ENCODE data around the gene GALNT5. TPM values are rescaled to one million over a fixed set of nuclear protein-coding genes. Genes with fewer than 3 reads are reported as not detected.

The GALNT5 gene
- polyA plus RNA-seq, 3 donors: not detected

DNA sequence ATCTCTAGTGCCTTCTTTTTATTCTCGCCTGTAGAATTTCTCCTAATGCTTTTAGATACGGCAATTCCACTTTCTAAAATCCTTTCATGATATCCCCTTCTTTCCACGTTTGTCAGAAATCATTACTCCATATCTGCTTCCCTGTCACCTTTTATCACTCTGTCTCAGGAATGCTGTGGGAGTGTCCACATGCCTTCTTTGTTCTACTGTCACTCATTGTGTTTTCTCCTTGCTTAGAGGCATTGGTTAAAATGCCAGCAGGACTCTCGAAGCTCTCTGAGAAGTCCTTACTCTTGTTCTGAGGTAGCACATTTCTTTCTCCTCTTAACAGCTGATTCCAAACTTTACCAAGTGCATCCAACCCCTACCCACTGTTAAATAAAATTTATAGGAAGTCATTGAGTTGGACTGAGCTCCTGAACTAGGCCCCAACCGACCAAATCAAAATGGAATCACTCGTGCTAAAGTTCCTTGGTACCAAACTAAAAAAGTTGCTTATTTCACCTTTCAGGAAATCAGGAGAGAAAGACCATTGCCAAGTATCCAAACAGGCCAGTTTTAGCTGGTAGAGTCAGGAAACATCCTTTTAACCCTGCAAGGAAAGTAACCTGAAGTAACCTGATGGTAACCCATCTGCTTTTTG is 10.6 kb upstream of the GALNT5 start:
- Histone ChIP-seq H3K4me3 (replicated peaks in 1 of 3; ENCODE audit: low read depth in 2 of 3, low read length in 3 of 3) (no peak overlapping the region), H3K79me2 (ENCODE audit: insufficient read depth, low read length) (no peaks in the 10 kb centered on the region), H3K36me3 (replicated peaks in 1 of 2; ENCODE audit: control insufficient read depth in 1 of 2, insufficient read depth in 2 of 2, low read length in 2 of 2) (no peaks in the 10 kb centered on the region), H3K4me2 (replicated peaks; ENCODE audit: extremely low read depth, low read length, poor library complexity, severe bottlenecking) (no peak overlapping the region), H3K27ac (ENCODE audit: low read depth in 1 of 2, low read length in 2 of 2) (no peak overlapping the region), H3K27me3 (ENCODE audit: control insufficient read depth in 2 of 2, insufficient read depth in 2 of 2, low read length in 2 of 2) (no peaks in the 10 kb centered on the region), H2AFZ (ENCODE audit: insufficient read depth, low read depth, low read length, poor library complexity, severe bottlenecking) (no peak overlapping the region), H3K9me3 (replicated peaks in 1 of 2; ENCODE audit: control insufficient read depth in 1 of 2, insufficient read depth in 1 of 2, low read length in 2 of 2) (no peaks in the 10 kb centered on the region), H4K20me1 (ENCODE audit: insufficient read depth, low read length) (no peaks in the 10 kb centered on the region), H3K4me1 (ENCODE audit: control insufficient read depth in 1 of 2, insufficient read depth in 2 of 2, low read length in 2 of 2) (no peaks in the 10 kb centered on the region), H3K9ac (ENCODE audit: insufficient read depth, low read length, poor library complexity, severe bottlenecking) (no peak overlapping the region)
- H3K4me3 Mint-ChIP-seq: no peak overlapping the region
- H3K27me3 Mint-ChIP-seq (ENCODE audit: low read depth in 3 of 3): peaks cover 0 to 5% (median 3%) of the 10 kb centered on the region in 3 donors
- H3K36me3 Mint-ChIP-seq: no peaks in the 10 kb centered on the region
- 92% methylated on average over 3 of the region's 6 CpGs for WGBS (ENCODE audit: insufficient coverage)
- TF ChIP-seq CTCF (IDR thresholded peaks at IDR 0.05): no peak
- intact Hi-C loops (cut with micrococcal nuclease): no loop called here
- H3K27ac Mint-ChIP-seq: no peak overlapping the region
- H3K9me3 Mint-ChIP-seq: no peaks in the 10 kb centered on the region
- DNase-seq: no peak
- no peaks in the 10 kb centered on the region for H3K4me1 Mint-ChIP-seq

- Histone ChIP-seq H3K27ac (ENCODE audit: low read depth in 1 of 2, low read length in 2 of 2) (no peak overlapping the region), H3K9me3 (replicated peaks in 1 of 2; ENCODE audit: control insufficient read depth in 1 of 2, insufficient read depth in 1 of 2, low read length in 2 of 2) (no peaks in the 10 kb centered on the region), H3K9ac (ENCODE audit: insufficient read depth, low read length, poor library complexity, severe bottlenecking) (no peak overlapping the region), H2AFZ (ENCODE audit: insufficient read depth, low read depth, low read length, poor library complexity, severe bottlenecking) (no peak overlapping the region), H4K20me1 (ENCODE audit: insufficient read depth, low read length) (no peaks in the 10 kb centered on the region), H3K4me3 (replicated peaks in 1 of 3; ENCODE audit: low read depth in 2 of 3, low read length in 3 of 3) (no peak overlapping the region), H3K4me2 (replicated peaks; ENCODE audit: extremely low read depth, low read length, poor library complexity, severe bottlenecking) (no peak overlapping the region), H3K27me3 (ENCODE audit: control insufficient read depth in 2 of 2, insufficient read depth in 2 of 2, low read length in 2 of 2) (no peaks in the 10 kb centered on the region), H3K79me2 (ENCODE audit: insufficient read depth, low read length) (no peaks in the 10 kb centered on the region), H3K36me3 (replicated peaks in 1 of 2; ENCODE audit: control insufficient read depth in 1 of 2, insufficient read depth in 2 of 2, low read length in 2 of 2) (no peaks in the 10 kb centered on the region), H3K4me1 (ENCODE audit: control insufficient read depth in 1 of 2, insufficient read depth in 2 of 2, low read length in 2 of 2) (no peaks in the 10 kb centered on the region)
- Mint-ChIP-seq H3K27ac (no peak overlapping the region), H3K4me1 (no peaks in the 10 kb centered on the region), H3K4me3 (no peak overlapping the region), H3K36me3 (no peaks in the 10 kb centered on the region), H3K9me3 (peaks cover 0 to 2% (median 0%) of the 10 kb centered on the region in 7 donors), H3K27me3 (ENCODE audit: low read depth in 3 of 3) (peaks cover 0 to 3% (median 1%) of the 10 kb centered on the region in 3 donors)
- intact Hi-C loops (cut with micrococcal nuclease): no loop called here
- DNase-seq: no peak
- WGBS (ENCODE audit: insufficient coverage): no CpG with 5 or more reads among the region's 4 CpGs
- TF ChIP-seq CTCF (IDR thresholded peaks at IDR 0.05): no peak
Observed at GRCh38 chr2:157250836-157251235, 6.7 kb upstream of the GALNT5 start.
